ENCODE measurements around the gene TMBIM1. TPM values are rescaled to one million over a fixed set of nuclear protein-coding genes. Genes with fewer than 3 reads are reported as not detected.

The TMBIM1 gene
- total RNA-seq, 2 donors from 2014 or later = 317 to 426 TPM

DNA sequence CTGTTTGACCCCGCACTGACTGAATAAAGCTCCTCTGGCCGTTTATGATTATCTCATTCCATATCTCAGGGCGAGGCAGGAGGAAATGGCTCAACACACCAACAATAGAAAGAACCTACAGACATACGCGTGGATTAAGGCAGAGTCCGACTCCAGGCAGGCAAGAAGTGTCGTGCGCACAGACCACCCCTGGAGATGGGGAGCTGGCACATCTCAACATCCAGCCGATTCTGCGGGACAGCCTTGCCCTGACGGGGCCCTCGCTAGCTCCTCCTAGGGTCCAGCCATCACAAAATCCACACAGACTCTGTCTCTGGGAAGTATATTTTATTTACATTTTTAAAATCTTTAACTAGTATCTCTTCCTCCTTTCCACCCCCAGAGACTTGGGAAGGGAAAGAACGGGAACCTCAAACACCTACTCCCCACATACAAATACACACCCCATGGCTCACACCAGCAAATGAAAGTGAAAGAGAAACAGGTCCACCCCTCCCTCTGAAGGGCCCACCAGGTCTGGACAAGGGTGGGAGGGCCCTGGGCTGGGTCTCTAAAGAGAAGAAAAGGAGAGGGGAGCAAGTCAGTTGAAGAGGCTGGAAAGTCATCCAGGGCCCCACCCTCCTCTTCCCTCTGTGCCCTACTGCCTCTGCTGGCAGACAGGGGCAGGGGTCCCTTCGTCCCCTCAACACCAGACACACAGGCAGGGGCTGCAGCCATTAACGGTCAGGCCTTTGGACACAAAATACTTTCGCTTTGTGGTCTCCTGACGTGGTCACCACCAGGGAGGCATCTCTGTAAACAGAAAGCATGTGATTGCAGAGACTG, 28.3 kb downstream of the TMBIM1 start:
- intact Hi-C loops (cut with DNase I, micrococcal nuclease) = loop anchor here in 1 of 2 donors (5.0 kb wide), 1 partner anchor 47 kb away; the partner anchor contains the start of gene ARPC2
- DNase-seq (peak; percentile 55 to 60), ATAC-seq (peak; percentile 64)

DNA sequence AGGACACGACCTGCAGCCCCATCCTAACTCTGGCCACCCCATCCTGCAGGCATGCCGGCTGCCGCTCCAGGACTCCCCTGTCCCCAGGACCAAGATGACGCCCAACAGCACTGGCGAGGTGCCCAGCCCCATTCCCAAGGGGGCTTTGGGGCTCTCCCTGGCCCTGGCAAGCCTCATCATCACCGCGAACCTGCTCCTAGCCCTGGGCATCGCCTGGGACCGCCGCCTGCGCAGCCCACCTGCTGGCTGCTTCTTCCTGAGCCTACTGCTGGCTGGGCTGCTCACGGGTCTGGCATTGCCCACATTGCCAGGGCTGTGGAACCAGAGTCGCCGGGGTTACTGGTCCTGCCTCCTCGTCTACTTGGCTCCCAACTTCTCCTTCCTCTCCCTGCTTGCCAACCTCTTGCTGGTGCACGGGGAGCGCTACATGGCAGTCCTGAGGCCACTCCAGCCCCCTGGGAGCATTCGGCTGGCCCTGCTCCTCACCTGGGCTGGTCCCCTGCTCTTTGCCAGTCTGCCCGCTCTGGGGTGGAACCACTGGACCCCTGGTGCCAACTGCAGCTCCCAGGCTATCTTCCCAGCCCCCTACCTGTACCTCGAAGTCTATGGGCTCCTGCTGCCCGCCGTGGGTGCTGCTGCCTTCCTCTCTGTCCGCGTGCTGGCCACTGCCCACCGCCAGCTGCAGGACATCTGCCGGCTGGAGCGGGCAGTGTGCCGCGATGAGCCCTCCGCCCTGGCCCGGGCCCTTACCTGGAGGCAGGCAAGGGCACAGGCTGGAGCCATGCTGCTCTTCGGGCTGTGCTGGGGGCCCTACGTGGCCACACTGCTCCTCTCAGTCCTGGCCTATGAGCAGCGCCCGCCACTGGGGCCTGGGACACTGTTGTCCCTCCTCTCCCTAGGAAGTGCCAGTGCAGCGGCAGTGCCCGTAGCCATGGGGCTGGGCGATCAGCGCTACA, 29.4 kb downstream of the TMBIM1 start:
- ATAC-seq (no peak), DNase-seq (peak in 1 of 2 donors; percentile 32)
- intact Hi-C loops (cut with DNase I, micrococcal nuclease) = loop anchor here in 1 of 2 donors (5.0 kb wide), 1 partner anchor 46 kb away; the partner anchor contains the start of gene ARPC2

DNA sequence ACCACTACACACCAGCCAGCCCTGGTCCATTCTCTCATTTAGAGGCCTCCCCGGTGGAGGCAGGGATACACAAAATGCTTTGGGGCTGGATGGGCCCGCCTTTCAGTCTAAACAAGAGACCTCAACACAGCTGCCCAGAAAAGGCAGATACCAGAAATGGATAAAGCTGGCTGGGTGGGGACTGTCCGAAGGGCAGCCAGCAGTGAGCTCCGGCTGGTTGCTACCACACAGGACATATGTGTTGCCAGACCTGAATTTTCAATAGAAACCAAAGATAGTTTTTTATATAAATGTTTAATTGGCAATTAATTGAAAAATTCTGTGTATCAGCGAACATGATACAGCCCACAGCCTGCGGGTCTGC, 30.1 kb downstream of the TMBIM1 start:
- intact Hi-C loops (cut with DNase I, micrococcal nuclease) = loop anchor here in 1 of 2 donors (5.0 kb wide), 1 partner anchor 45 kb away; the partner anchor contains the start of gene ARPC2
- peak in 1 of 2 donors; percentile 19 for DNase-seq

DNA sequence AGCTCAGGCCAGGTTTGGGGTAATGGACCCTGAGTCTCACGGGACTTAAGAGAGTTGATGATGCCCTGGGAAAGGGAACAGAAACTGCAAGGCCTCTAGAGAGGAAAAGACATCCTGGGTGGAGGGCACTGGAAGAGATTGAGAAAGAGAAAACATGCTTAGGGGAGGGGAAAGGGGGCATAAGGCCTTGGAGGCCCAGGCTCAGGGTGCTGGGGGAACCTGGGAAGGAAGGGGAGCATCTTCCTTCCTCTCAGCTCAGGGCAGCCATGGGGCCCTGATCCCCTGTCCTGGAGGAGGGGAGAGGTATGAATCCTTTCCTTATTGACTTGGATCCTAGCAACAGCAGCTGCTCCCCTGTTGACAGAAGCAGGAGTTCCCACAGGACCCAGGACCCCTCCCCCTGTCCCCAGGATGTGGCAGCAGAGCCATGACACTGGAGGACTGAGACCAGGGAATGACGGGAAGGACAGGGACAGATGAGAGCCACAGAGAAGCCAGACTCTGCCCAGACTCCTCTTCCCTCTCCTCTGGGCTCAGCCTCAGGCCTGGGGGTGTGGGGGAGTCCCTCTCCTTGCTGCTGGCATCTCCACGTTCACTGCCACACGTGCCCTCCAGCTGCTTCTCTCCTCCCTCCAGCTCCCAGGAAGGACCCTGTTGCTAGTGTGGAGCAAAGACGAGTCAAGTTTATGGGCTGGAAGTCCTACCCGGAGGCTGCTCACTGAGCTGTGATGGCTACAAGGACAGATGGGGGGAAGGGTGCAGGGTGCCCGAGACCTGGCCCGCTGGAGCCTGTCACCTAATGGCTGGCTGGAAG, 30.7 kb downstream of the TMBIM1 start:
- intact Hi-C loops (cut with DNase I, micrococcal nuclease) = loop anchor here in 1 of 2 donors (5.0 kb wide), 1 partner anchor 44 kb away; the partner anchor contains the start of gene ARPC2
- DNase-seq (no peak), ATAC-seq (no peak)

More for the DNA sequence above, 30.1 kb downstream of the TMBIM1 start:
- ATAC-seq = no peak

DNA sequence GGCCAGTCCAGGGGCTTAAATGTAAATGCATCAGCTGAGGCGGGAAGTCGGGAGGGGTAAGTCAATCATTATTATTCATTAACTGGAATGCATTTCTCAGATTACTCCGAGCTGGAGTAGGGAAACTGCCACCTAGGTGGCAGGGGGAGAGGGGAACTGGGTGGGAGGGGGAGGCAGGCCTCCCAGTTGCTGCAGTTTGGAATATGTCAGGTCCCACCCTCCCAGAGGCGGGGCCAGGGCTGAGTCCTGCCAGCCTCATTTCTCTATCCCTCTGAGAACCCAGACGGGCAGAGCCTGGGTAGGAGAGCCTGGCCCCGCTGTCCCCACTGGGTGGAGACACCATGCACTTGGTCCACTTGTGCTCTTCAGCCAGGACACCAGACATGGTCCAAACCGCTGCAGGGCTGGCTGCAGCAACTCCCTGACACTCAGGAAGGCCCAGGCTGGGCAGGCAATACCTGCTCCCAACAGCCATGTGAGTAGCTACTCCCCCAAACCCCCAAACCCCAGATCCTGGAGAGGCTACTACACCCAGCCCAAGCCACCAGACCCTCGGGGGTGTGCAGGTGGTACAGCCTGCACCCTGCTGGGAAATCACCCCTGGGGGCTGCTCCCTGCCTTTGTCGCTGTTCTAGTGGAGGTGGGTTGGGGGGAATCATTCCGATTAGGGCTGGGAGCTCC, 31.4 kb downstream of the TMBIM1 start, which contains the start of gene GPBAR1:
GPBAR1 (plus strand) TSS at position 274 of the 681 bp plus-strand sequence. CDS start 1,710 bp downstream, outside the sequence.
- DNase-seq (peak; percentile 54 to 60), ATAC-seq (peak; percentile 4)
- intact Hi-C loops (cut with DNase I, micrococcal nuclease) = loop anchor here in 1 of 2 donors (5.0 kb wide), 1 partner anchor 44 kb away; the partner anchor contains the start of gene ARPC2

DNA sequence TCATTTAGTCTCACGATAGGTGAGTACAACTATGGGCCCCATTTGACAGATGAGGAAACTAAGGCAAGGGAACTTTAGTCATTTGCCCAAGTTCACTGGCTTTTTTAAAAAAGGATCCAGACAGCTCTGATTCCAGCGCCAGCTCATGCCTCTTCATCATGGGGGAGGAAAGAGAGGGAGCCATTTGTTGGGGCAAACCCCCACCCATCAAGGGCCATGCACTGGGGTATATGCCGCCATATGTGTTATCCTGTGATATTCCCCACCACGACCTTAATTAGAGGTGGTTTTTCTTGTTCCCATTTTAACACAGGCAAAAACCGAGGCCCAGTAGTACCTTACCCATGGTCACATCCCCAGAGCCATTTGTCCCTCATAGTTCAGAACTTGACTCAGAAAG, 32.1 kb downstream of the TMBIM1 start:
- intact Hi-C loops (cut with DNase I, micrococcal nuclease) = loop anchor here in 1 of 2 donors (5.0 kb wide), 1 partner anchor 43 kb away; the partner anchor contains the start of gene ARPC2
- DNase-seq (peak in 1 of 2 donors; percentile 14), ATAC-seq (no peak)

DNA sequence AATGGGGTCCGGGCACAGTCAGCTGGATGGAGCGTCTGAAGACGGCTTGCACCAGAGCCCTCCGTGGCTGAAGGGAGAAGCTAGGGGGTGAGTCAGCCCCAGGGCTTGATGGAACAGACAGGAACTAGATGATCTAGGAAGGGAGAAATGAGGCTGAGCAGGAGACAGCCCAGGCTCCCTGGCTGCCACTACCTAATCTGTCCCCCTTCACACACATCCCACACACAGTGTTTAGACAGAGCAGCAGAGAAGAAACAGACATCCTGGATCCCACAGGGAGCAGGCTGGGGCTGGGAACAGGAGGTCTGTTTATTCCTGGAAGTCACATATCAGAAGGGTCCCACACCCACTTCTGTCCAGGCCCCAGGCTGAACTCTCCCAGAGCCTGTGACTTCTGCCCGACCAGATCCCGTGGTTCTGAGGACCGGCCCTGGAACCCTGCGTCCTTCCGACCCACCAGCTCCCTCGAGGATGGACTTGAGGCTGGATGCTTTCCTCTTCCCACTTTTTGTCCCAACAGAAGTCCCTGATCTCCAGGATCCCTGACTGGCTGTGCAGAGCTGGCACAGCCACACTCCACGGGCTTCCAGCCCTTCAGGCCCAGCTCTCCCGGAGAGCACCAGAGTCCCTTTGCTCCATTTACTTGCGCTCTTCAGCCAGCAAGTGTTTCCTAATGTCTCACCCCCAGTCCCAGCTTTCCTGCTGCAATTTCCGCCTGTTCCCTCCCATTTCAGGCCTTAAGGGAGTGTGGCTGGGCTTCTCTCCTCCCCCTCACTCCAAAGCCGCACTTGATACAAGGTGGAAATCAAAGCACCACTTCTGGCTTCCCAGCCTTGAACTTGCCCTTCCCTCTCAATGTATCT, 33.0 kb downstream of the TMBIM1 start:
- ATAC-seq (no peak), DNase-seq (peak; percentile 20 to 75)
- intact Hi-C loops (cut with DNase I, micrococcal nuclease) = no loop called here

DNA sequence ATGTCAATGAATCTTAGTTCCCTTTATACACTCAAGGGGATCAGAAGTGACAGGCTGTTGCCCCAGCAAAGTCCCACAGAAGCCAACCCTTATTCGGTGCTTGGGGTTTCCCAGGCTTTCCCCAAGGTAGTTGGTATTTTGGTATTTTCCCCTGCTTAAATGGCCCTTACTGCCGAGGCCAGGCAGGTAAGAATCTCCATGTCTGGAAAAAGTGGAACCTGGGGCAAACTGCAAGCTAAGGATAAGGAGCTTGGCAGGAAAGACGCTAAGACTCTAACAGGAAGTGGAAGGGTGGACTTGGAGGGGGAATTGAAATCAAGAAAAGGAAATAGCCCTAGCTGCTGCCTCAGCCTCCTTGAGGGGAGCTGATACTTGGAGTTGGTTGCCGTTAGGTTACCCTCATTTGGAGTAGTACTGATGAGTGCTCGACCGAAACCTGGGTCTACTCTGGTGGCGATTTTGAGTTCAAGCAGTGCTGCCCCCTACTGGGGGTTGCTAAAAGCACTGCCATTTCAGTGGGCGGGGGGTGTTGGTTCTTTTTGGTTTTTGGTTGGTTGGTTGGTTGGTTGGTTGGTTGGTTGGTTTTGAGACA, 34.8 kb downstream of the TMBIM1 start:
- peak in 1 of 2 donors; percentile 34 for DNase-seq
- intact Hi-C loops (cut with DNase I, micrococcal nuclease) = no loop called here
- ATAC-seq = peak; percentile 22

DNA sequence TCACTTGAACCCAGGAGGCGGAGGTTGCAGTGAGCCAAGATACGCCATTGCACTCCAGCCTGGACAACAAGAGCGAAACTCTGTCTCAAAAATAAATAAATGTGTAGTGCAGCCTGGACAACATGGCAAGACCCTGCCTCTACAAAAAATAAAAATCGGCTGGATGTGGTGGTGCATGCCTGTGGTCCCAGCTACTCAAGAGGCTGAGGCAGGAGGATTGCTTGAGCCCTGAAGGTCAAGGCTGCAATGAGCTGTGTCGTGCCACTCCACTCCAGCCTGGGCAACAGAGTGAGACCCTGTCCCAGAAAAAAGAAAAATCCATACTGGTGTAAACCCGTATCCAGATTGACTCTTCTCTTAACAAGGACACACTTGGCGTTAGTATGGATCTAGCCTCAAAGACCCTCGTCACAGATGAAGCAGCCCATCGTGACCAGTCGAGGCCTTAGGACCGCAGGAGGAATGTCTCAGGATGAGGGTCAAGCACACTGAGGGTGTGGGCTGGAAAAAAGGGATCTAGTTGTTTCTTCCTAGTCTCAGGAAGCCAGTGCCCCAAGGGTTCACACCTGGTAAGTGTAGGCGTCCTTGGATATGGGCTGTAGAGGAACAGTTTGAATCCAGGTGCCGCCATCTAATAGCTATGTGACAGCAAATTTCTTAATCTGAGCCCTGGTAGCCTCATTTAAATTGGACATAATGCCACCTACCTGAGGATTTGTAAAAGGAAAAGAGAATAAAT, 35.5 kb downstream of the TMBIM1 start:
- ATAC-seq = no peak
- intact Hi-C loops (cut with DNase I, micrococcal nuclease) = no loop called here
- peak in 1 of 2 donors; percentile 4 for DNase-seq

DNA sequence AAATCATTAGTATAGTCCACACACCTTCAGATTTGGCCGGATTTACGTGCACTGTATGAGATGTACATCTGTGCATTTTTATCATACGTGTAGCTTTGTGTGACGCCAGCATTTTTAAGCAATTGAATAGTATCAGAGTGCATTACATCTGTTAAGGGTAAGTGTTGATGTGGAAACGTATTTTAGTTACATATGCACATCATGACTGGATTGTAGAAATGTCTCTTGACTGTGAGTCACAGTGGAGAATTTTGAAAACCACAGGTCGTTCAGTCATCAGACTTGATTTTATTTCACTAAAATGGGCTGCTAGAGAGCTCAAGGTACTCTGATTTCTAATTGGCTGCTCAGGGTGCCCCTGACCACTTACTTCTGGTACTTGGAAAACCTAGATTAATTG, 36.9 kb downstream of the TMBIM1 start:
- DNase-seq = no peak
- no peak for ATAC-seq
- intact Hi-C loops (cut with DNase I, micrococcal nuclease) = no loop called here

DNA sequence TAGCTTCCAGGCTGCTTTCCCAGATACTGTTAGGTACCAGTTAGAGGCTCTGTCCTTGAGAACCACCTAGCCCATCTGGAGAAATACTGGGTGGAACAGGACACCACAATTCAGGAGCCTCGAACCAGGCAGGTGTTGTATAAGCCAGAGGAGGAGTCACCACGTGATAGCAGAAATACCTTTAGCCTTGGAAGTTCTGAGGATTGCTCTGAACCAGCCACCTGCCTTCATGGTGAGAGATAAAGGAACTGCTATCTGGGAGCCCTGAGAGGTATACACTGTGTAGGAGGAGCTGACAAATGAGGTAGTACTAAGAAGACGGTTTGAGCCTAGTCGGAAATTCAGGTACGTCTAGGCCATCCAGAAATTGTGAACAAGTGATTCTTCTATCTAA, 39.1 kb downstream of the TMBIM1 start:
- intact Hi-C loops (cut with DNase I, micrococcal nuclease) = no loop called here
- no peak for DNase-seq
- no peak for ATAC-seq

DNA sequence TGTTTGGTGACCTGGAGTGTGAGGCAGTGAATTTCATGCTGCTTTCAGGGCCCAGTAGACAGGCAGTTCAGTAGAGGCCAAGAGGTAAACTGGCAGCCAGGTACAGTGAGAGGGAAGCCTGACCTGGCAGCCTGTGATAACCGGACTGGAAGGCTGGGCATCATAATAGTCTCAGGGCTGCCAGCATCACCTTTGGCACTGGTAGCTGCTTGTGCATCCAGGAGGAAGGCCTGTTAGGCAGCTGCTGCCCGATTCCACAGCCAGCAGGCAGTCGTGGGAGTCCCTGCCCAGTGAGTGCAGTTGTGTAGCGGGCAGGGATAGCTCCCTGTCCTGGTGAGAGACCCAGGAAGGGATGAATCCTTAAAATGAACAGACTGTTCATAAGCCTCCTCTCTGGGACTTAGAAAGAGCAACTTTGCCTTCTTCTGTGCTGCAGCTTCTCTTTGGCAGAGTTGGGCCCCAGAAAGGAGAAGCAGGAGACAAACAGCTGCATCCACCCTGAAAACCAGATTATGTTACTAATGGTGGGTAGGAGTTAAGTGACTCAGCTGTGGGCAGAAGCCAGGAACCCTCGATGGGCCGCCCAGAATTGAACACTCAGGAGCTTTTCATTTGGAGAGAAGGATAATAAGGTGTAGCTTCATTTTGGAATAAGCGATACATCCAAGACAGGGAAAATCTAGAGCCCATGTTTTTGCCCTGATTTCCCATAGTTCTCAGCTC, 39.6 kb downstream of the TMBIM1 start:
- DNase-seq (peak in 1 of 2 donors; percentile 2), ATAC-seq (no peak)
- intact Hi-C loops (cut with DNase I, micrococcal nuclease) = no loop called here

DNA sequence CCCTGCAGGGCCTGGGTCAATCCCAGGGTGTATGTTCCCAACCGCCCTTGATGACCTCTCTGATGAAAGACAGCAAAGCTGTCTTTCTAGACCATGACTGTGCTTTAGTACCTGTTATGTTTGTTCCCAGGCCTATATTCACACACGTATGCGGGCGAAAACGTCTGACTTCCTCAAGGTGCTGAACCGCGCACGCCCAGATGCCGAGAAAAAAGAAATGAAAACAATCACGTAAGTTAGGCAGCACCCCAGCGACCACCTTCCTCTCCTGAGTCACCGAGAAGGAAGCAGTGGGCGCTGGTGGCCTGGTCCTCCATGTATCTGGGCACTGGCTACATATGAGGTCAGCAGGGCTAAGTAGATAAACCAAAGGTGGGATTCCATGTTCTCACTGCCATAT, 42.6 kb downstream of the TMBIM1 start:
- no peak for DNase-seq
- ATAC-seq = no peak
- intact Hi-C loops (cut with DNase I, micrococcal nuclease) = no loop called here

DNA sequence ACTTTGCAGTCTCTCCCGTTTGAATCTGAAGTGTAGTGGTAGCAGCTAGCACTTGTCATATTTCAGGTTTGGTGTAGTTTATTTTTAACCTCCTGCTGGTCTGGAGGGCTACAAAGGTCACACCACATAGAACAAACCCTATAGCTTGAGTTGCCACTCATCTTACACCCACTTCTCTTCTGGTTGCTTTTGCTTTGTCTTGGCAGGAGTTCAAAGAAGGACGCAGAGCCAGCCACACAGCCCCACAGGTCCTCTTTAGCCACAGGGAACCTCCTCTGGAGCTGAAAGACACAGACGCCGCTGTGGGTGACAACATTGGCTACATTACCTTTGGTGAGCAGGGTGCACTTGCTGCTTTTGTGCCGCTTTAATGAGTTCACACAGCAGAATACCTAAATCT, 47.1 kb downstream of the TMBIM1 start:
- ATAC-seq = no peak
- intact Hi-C loops (cut with DNase I, micrococcal nuclease) = no loop called here

DNA sequence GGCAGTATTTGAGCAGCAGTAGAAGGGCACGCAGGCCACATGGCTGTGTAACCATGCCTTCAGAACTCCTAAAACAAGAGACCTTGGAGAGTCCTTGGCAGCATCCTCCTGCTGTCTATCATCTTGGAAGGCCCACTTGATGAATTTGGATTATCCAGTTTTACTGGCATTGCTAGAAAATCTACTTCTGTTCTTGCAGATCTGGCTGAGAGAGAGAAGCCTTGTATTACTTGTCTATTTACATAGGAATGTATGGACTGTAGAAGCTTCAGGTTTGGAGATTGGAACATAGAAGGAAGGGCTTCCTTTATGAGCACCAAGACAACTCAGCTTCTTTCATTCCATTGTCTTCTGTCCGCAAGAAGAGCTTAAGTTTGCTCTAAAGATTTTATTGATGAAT, 47.6 kb downstream of the TMBIM1 start:
- intact Hi-C loops (cut with DNase I, micrococcal nuclease) = no loop called here
- ATAC-seq = no peak
- no peak for DNase-seq

More for the DNA sequence above, 47.1 kb downstream of the TMBIM1 start:
- DNase-seq = no peak
